Measurements from ENCODE around the gene CPA5.

DNA sequence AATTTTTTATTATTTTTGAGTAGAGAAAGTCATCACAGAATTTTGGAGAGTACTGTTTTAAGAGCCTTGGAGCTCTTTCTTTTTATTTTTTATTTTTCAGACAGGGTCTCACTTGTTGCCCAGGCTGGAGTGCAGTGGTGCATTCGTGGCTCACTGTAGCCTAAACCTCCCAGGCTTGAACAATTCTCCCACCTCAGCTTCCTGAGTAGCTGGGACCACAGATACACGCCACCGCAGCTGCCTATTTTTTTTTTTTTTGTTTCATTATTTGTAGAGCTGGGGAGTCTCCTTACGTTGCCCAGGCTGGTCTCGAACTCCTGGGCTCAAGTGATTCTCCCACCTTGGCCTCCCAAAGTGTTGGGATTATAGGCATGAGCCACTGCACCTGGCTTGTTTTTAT, 41.1 kb upstream of the CPA5 start:
- TF ChIP-seq YY1 (IDR thresholded peaks at IDR 0.05; ENCODE audit: insufficient read depth, insufficient read length) (no peak), SUZ12 (IDR thresholded peaks at IDR 0.05; ENCODE audit: extremely low read depth, insufficient read depth, insufficient read length) (no peak), ZNF274 (IDR thresholded peaks at IDR 0.05; ENCODE audit: low read depth, low read length) (no peak)

All from NT2/D1 (cell line).